Neural cell (in vitro differentiated cells): ENCODE measurements around the gene CPT1A.

Source experiments
- CTCF ChIP-seq: fragments of 450-650 bp; IDR thresholded peaks from 2 replicates; pipeline ENCODE4 v1.5.1; 2014; ENCODE audit warnings: antibody characterized with exemption, mild to moderate bottlenecking, moderate library complexity; ENCODE audit not compliant: poor library complexity, severe bottlenecking
- EZH2 ChIP-seq: fragments of 200-600, 300-800 bp; shearing (Covaris generic), sonication (generic); IDR thresholded peaks from 2 replicates; pipeline ENCODE4 v1.6.1; 2014; ENCODE audit warnings: antibody characterized with exemption, low read length, borderline replicate concordance, mild to moderate bottlenecking; ENCODE audit not compliant: insufficient read depth, poor library complexity, severe bottlenecking
- RAD21 ChIP-seq: fragments of 450-650 bp; conservative IDR thresholded peaks from 2 replicates; pipeline ENCODE4 v1.6.1; 2014; ENCODE audit warnings: antibody characterized with exemption, mild to moderate bottlenecking, moderate library complexity
- SMC3 ChIP-seq: fragments of 450-650 bp; conservative IDR thresholded peaks from 2 replicates; pipeline ENCODE4 v1.6.1; 2014; ENCODE audit warnings: antibody characterized with exemption, mild to moderate bottlenecking, moderate library complexity; ENCODE audit not compliant: poor library complexity
- TAF1 ChIP-seq: IDR thresholded peaks from 2 replicates; pipeline ENCODE4 v1.6.1; 2012; ENCODE audit warnings: low read depth

GRCh38 chr11:68766786-68767185 is 74.9 kb downstream of the CPT1A start:
- no peak for TF ChIP-seq EZH2
- no peak for TF ChIP-seq CTCF
- no peak for TF ChIP-seq SMC3
- no peak for TF ChIP-seq RAD21
- TF ChIP-seq TAF1: no peak
